ENCODE results near the gene GALNS.

- no peak for TF ChIP-seq CTCF (conservative IDR thresholded peaks at IDR 0.05)
- no peak for TF ChIP-seq EZH2 (IDR thresholded peaks at IDR 0.05; ENCODE audit: low read depth)
These were observed 48.8 kb upstream of the GALNS start for GRCh38 chr16:88905563-88905962.
